IMR-90 (cell line): ENCODE results near the gene UGT1A10. TPM values are rescaled to one million over a fixed set of nuclear protein-coding genes. Genes with fewer than 3 reads are reported as not detected.
"Not testable (repeated sequence)": the region's sequence is repeated elsewhere in the genome, so short reads cannot be mapped to it uniquely, and the experiment has no call there.

ENCODE experiments used
- ATAC-seq: fragments of 200-7000 bp; cut with Tn5 transposase; 2 replicates; pipeline ENCODE4 v1.9.1; 2020; ENCODE audit warnings: low read depth, mild to moderate bottlenecking, moderate library complexity
- BruUV-seq: library from RNA; stranded (reverse); fragments of 400-500 nt; replicated peaks from 2 replicates; lab custom pipeline; 2021; lab: Mats Ljungman, UMichigan
- CTCF ChIA-PET: fragments of 300-600 bp; formaldehyde crosslinking; extraction: SDS; loops from one replicate; lab custom pipeline; 2021; ENCODE audit warnings: antibody characterized with exemption; lab: Yijun Ruan, JAX
- POLR2A ChIA-PET: fragments of 300-600 bp; sonication (Branson Sonifier 250); formaldehyde crosslinking; loops from one replicate; lab custom pipeline; 2022; ENCODE audit warnings: antibody characterized with exemption; ENCODE audit not compliant: unreplicated experiment; lab: Charles Lee
- DNase-seq: peaks from one replicate; pipeline ENCODE4 v3.0.0; 2013
- H2AFZ ChIP-seq: replicated peaks from 2 replicates; pipeline ENCODE3; 2013; ENCODE audit warnings: low read length, mild to moderate bottlenecking; ENCODE audit not compliant: poor library complexity
- H2AK5ac ChIP-seq: 2 replicates; pipeline ENCODE4 v1.6.1; 2013; ENCODE audit warnings: low read depth, low read length, inconsistent platforms
- H2AK9ac ChIP-seq: replicated peaks from 2 replicates; pipeline ENCODE3; 2013; ENCODE audit warnings: mild to moderate bottlenecking, low read depth, low read length, moderate library complexity; ENCODE audit not compliant: poor library complexity
- H2BK120ac ChIP-seq: 2 replicates; pipeline ENCODE4 v1.6.1; 2013; ENCODE audit warnings: low read depth, low read length, inconsistent platforms
- H2BK15ac ChIP-seq: 3 replicates; pipeline ENCODE4 v1.6.1; 2013; ENCODE audit warnings: low read depth, low read length, inconsistent platforms
- H2BK20ac ChIP-seq: 2 replicates; pipeline ENCODE4 v1.6.1; 2013; ENCODE audit warnings: low read depth, mild to moderate bottlenecking, inconsistent platforms, low read length, moderate library complexity
- H2BK5ac ChIP-seq: 2 replicates; pipeline ENCODE4 v1.6.1; 2013; ENCODE audit warnings: mild to moderate bottlenecking, low read depth, low read length, inconsistent platforms; ENCODE audit not compliant: poor library complexity, severe bottlenecking
- H3K14ac ChIP-seq: replicated peaks from 2 replicates; pipeline ENCODE4 v1.6.1; 2013; ENCODE audit warnings: low read depth, low read length, inconsistent platforms
- H3K18ac ChIP-seq: 2 replicates; pipeline ENCODE4 v1.6.1; 2013; ENCODE audit warnings: low read depth, low read length, control low read depth
- H3K23ac ChIP-seq: 2 replicates; pipeline ENCODE4 v1.6.1; 2013; ENCODE audit warnings: low read depth, low read length, inconsistent platforms
- H3K27ac ChIP-seq: 2 replicates; pipeline ENCODE4 v1.5.1; 2013; ENCODE audit warnings: mild to moderate bottlenecking, control low read depth, low read length; ENCODE audit not compliant: insufficient read depth
- H3K27me3 ChIP-seq: 2 replicates; pipeline ENCODE4 v1.6.1; 2013; ENCODE audit warnings: low read length; ENCODE audit not compliant: control insufficient read depth, insufficient read depth
- H3K36me3 ChIP-seq: 2 replicates; pipeline ENCODE4 v1.6.1; 2013; ENCODE audit warnings: low read length, mixed read lengths; ENCODE audit not compliant: control insufficient read depth, insufficient read depth
- H3K4ac ChIP-seq: 2 replicates; pipeline ENCODE4 v1.6.1; 2013; ENCODE audit warnings: low read depth, low read length, inconsistent platforms
- H3K4me1 ChIP-seq: 2 replicates; pipeline ENCODE4 v1.6.1; 2013; ENCODE audit warnings: low read length, mixed read lengths; ENCODE audit not compliant: control insufficient read depth, insufficient read depth
- H3K4me2 ChIP-seq: 2 replicates; pipeline ENCODE4 v1.6.1; 2013; ENCODE audit warnings: low read depth, mild to moderate bottlenecking, control low read depth, low read length, moderate library complexity
- H3K4me3 ChIP-seq: 2 replicates; pipeline ENCODE4 v1.5.1; 2013; ENCODE audit warnings: low read depth, mild to moderate bottlenecking, control low read depth, low read length, moderate library complexity; ENCODE audit not compliant: insufficient read depth
- H3K56ac ChIP-seq: 2 replicates; pipeline ENCODE4 v1.6.1; 2013; ENCODE audit warnings: low read length, inconsistent platforms; ENCODE audit not compliant: insufficient read depth; ENCODE audit errors: extremely low read depth
- H3K79me1 ChIP-seq, 2 experiments: 2 replicates each; pipeline ENCODE4 v1.6.1; 2013; ENCODE audit warnings: low read length in 2 of 2, inconsistent platforms in 1 of 2, low read depth in 1 of 2
- H3K9ac ChIP-seq: 2 replicates; pipeline ENCODE4 v1.6.1; 2013; ENCODE audit warnings: low read depth, low read length, control low read depth
- H3K9me1 ChIP-seq: 2 replicates; pipeline ENCODE4 v1.6.1; 2013; ENCODE audit warnings: low read length, inconsistent platforms; ENCODE audit not compliant: insufficient read depth
- H3K9me3 ChIP-seq: 2 replicates; pipeline ENCODE4 v1.6.1; 2013; ENCODE audit warnings: low read length; ENCODE audit not compliant: control insufficient read depth, insufficient read depth
- H4K20me1 ChIP-seq: 2 replicates; pipeline ENCODE4 v1.6.1; 2013; ENCODE audit warnings: low read length, inconsistent platforms; ENCODE audit not compliant: insufficient read depth
- H4K5ac ChIP-seq: 2 replicates; pipeline ENCODE4 v1.6.1; 2013; ENCODE audit warnings: mild to moderate bottlenecking, low read depth, low read length, control low read depth
- H4K8ac ChIP-seq, 2 experiments: 2 replicates each; pipeline ENCODE4 v1.6.1; 2013; ENCODE audit warnings: low read depth in 2 of 2, low read length in 2 of 2, control low read depth in 1 of 2, inconsistent platforms in 1 of 2
- H4K91ac ChIP-seq: 2 replicates; pipeline ENCODE4 v1.6.1; 2013; ENCODE audit warnings: low read depth, low read length, inconsistent platforms; ENCODE audit not compliant: insufficient read depth
- BHLHE40 ChIP-seq: fragments of 150-350 bp; IDR thresholded peaks from 2 replicates; pipeline ENCODE4 v1.6.1; 2016; ENCODE audit warnings: mild to moderate bottlenecking, low read depth, low read length
- ELK1 ChIP-seq: fragments of 150-350 bp; IDR thresholded peaks from 2 replicates; pipeline ENCODE4 v1.6.1; 2016; ENCODE audit warnings: low read depth, mild to moderate bottlenecking, low read length, moderate library complexity, borderline replicate concordance
- FOS ChIP-seq: fragments of 150-350 bp; IDR thresholded peaks from 2 replicates; pipeline ENCODE4 v1.6.1; 2016; ENCODE audit warnings: low read depth, low read length
- MAFK ChIP-seq: IDR thresholded peaks from 2 replicates; pipeline ENCODE4 v1.6.1; 2012; ENCODE audit warnings: low read depth, low read length, improper control_type of control experiment
- MXI1 ChIP-seq: IDR thresholded peaks from 2 replicates; pipeline ENCODE4 v1.6.1; 2012; ENCODE audit warnings: low read depth, mild to moderate bottlenecking, low read length, moderate library complexity, borderline replicate concordance
- RCOR1 ChIP-seq: IDR thresholded peaks from 2 replicates; pipeline ENCODE4 v1.6.1; 2012; ENCODE audit warnings: mild to moderate bottlenecking, low read length, improper control_type of control experiment; ENCODE audit not compliant: insufficient replicate concordance
- RFX5 ChIP-seq: IDR thresholded peaks from 2 replicates; pipeline ENCODE4 v1.8.0; 2012; ENCODE audit warnings: low read depth, mild to moderate bottlenecking, low read length, moderate library complexity
- WGBS, 2 experiments: methylation state at CpG; one replicate each; pipeline versions ENCODE4 v1.1.5 to v1.1.7; 2013; ENCODE audit warnings: missing lambda C conversion rate in 2 of 2; ENCODE audit not compliant: insufficient read length in 1 of 2; ENCODE audit errors: extremely low coverage in 2 of 2; 5-methylcytosine and 5-hydroxymethylcytosine counted together
- dilution Hi-C: fragments of 300-500 bp; cut with HindIII; formaldehyde crosslinking; loops from one replicate; pipeline ENCODE4 v1.14.3; 2018; ENCODE audit warnings: low sequenced_read_pairs; ENCODE audit not compliant: unreplicated experiment
- in situ Hi-C: fragments of 300-500 bp; cut with MboI; formaldehyde crosslinking; loops from 3 replicates; pipeline ENCODE4 v1.14.3; 2019; ENCODE audit warnings: low sequenced_read_pairs, inconsistent platforms, mixed read lengths
- intact Hi-C: fragments of 100-400 bp; cut with micrococcal nuclease; formaldehyde crosslinking; loops from 2 replicates; pipeline ENCODE4 v1.10.0; 2022
- polyA plus RNA-seq, 3 experiments: library from polyadenylated mRNA; depleted of rRNA; stranded (reverse); fragments of >200 nt; gene quantifications; 2 replicates each; pipeline ENCODE4 v1.2.3, GENCODE V29; 2012; ENCODE audit warnings: low replicate concordance in 1 of 3
- total RNA-seq: library from RNA; depleted of rRNA; stranded (reverse); fragments of >200 nt; gene quantifications from 2 replicates; pipeline ENCODE4 v1.2.3, GENCODE V29; 2012

Gene UGT1A10
- total and polyA plus RNA-seq, 2 of the 4 experiments (the other 2 are of a cell fraction) = not detected

GRCh38 chr2:233745073-233745755, 109.0 kb downstream of the UGT1A10 start:
- Histone ChIP-seq H3K4me2 (no peak overlapping the region), H4K5ac (no peak overlapping the region), H3K9me3 (no peaks in the 10 kb centered on the region), H3K27me3 (no peaks in the 10 kb centered on the region; the same call in 1 of the 2 replicates), H3K4me3 (no peak overlapping the region), H3K9ac (no peak overlapping the region), H4K91ac (no peak overlapping the region), H3K36me3 (no peaks in the 10 kb centered on the region), H2BK20ac (no peak overlapping the region), H2AK5ac (no peak overlapping the region), H2AFZ (no peak overlapping the region), H3K9me1 (no peaks in the 10 kb centered on the region), H3K56ac (no peak overlapping the region), H2BK15ac (no peak overlapping the region), H2BK120ac (no peak overlapping the region), H2BK5ac (no peak overlapping the region), H2AK9ac (no peak overlapping the region), H3K79me1 (no peaks in the 10 kb centered on the region), H3K18ac (no peak overlapping the region), H4K8ac (no peak overlapping the region), H3K4ac (no peak overlapping the region), H3K4me1 (no peaks in the 10 kb centered on the region), H3K14ac (no peak overlapping the region), H4K20me1 (no peaks in the 10 kb centered on the region), H3K27ac (no peak overlapping the region), H3K23ac (no peak overlapping the region)
- WGBS, 2 experiments = 29% methylated on average over 1 of the region's 5 CpGs; no CpG with 5 or more reads in 1 of the 2 experiments
- no TSS peak for BruUV-seq
- in situ Hi-C loops = no loop called here
- no peak for DNase-seq
- CTCF ChIA-PET = no interaction called here
- intact Hi-C loops = no loop called here
- TF ChIP-seq MXI1 = no peak
- no peak for TF ChIP-seq MAFK
- no peak for TF ChIP-seq RFX5
- TF ChIP-seq FOS = no peak
- no peak for TF ChIP-seq RCOR1
- no peak for TF ChIP-seq ELK1
- no peak for TF ChIP-seq BHLHE40
- no peak for ATAC-seq
- dilution Hi-C loops = no loop called here
- POLR2A ChIA-PET = no interaction called here

GRCh38 chr2:233745838-233746237, 109.6 kb downstream of the UGT1A10 start:
- H3K4me3 ChIP-seq, H3K36me3 ChIP-seq, POLR2A ChIA-PET, DNase-seq, BruUV-seq, H3K9ac ChIP-seq, H3K14ac ChIP-seq, H3K4me1 ChIP-seq, intact Hi-C loops, CTCF ChIA-PET, H4K20me1 ChIP-seq, H4K91ac ChIP-seq, H3K27ac ChIP-seq, H3K9me1 ChIP-seq, H2AK9ac ChIP-seq, H3K4ac ChIP-seq, H2BK20ac ChIP-seq, H3K9me3 ChIP-seq, H3K4me2 ChIP-seq, H2BK5ac ChIP-seq, H2BK15ac ChIP-seq, H3K79me1 ChIP-seq, H2AFZ ChIP-seq, H2BK120ac ChIP-seq, H3K27me3 ChIP-seq, dilution Hi-C loops, H3K56ac ChIP-seq, ATAC-seq, H3K23ac ChIP-seq, H2AK5ac ChIP-seq, H4K5ac ChIP-seq, H3K18ac ChIP-seq, H4K8ac ChIP-seq, in situ Hi-C loops: not testable (repeated sequence)
- no CpG with 5 or more reads among the region's 2 CpGs for WGBS, 2 experiments
